ENCODE data around the gene FANCM.
"Not testable (repeated sequence)": the region's sequence is repeated elsewhere in the genome, so short reads cannot be mapped to it uniquely, and the experiment has no call there.

The FANCM gene

DNA sequence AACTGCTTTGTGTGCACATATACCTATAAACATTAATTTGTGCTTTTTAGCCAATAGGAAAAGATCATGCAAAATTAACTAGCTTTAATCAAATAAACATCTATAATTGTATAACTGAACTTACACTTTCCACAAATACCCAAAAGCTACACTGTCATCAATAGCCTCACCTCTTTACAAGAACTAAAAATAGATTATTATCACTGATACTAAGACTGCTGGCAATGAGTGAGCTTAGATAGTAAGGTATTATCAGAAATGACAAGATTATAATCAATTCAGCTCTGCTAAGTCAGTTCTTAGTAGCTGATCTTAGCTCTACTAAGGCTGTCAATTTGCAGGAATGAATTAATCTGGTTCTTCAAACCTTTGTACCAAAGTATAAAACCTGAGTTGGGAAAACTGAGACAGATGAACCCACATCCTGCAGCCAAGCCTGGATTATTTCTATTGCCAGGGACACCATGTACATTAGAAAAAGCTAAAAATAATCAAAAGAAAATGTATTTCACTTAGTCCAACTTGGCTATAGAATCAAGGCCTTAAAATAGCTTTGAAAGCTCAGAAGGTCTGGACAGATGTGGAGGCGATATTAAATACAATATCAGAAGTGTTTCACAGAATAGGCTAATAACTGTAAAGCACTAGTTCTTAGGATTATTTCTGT is 6.6 kb upstream of the FANCM start:
- TF ChIP-seq, protein P1, sequence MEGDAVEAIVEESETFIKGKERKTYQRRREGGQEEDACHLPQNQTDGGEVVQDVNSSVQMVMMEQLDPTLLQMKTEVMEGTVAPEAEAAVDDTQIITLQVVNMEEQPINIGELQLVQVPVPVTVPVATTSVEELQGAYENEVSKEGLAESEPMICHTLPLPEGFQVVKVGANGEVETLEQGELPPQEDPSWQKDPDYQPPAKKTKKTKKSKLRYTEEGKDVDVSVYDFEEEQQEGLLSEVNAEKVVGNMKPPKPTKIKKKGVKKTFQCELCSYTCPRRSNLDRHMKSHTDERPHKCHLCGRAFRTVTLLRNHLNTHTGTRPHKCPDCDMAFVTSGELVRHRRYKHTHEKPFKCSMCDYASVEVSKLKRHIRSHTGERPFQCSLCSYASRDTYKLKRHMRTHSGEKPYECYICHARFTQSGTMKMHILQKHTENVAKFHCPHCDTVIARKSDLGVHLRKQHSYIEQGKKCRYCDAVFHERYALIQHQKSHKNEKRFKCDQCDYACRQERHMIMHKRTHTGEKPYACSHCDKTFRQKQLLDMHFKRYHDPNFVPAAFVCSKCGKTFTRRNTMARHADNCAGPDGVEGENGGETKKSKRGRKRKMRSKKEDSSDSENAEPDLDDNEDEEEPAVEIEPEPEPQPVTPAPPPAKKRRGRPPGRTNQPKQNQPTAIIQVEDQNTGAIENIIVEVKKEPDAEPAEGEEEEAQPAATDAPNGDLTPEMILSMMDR (conservative IDR thresholded peaks at IDR 0.05) = no peak
- peak overlapping the region; percentile 6; the same call in 1 of the 2 replicates for H3K27ac ChIP-seq

DNA sequence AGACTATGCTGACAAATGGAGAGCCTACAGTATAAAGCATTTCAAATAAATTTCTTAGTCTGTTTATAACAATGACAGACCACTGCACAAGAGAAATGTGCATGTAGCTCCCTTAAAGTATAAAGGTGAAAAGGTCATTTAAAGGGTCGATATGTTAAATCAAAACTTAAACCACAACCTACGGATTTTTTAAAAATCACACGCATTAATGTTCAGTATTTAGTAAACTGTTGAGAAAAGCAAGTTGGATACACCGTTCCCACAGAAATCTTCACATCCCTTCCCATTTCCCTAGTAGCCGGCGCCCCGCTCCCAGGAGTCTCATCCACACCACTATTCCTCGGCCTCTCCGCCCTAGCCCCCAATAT is 2.1 kb upstream of the FANCM start:
- peak overlapping the region; percentile 92 for H3K27ac ChIP-seq
- TF ChIP-seq, protein P1 (conservative IDR thresholded peaks at IDR 0.05) = no peak

DNA sequence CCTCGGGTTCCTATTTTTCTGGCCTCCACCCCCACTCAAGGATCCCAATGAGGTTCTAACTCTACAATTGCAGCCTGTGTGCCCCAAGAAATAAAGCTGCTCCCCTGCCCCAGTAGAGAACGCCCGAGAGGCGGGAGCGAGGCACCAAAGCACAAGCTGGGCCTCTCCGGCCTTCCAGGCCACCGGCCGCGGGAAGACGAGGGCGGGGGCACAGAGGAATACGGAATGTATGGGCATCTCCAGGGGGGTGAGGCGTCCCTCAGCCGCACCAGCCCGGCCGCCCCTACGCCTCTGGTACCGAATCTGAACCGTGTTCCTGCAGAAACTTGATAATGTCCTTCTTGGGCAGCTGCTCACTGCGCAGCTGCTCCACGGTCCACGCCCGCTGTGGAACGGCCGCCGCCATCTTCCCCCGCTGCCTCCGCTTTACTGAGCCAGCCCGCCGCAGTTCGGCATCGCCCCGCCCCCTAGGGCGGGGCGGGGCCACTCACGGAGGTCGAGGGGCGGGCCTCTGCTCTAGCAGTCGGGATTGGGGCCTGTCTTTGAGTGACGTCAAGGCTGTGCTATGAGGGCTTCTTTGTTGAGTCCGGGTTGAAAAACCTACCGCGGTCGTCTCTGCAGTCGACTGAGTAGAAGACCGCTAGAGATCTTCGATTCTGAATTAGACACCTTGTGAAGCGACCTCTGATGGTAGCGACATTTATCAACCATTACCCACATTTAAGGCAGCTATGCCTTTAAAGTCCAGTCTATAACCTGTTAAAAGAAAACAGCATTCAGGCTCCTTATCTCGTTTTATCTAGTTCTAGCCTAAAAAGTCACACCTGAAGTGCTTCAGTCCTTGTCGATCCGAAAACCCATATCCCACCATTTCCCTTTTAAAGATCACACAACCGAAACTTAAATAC is 1.4 kb upstream of the FANCM start, which contains the start of gene FKBP3:
Gene FKBP3, minus strand, starts transcription at position 431 of the 908 bp plus-strand sequence. Its CDS starts 25 bp downstream, at position 406.
- TF ChIP-seq, protein P1 (conservative IDR thresholded peaks at IDR 0.05) = peak; percentile 57
- H3K27ac ChIP-seq = peak within 1 kb of the TSS; percentile 92

DNA sequence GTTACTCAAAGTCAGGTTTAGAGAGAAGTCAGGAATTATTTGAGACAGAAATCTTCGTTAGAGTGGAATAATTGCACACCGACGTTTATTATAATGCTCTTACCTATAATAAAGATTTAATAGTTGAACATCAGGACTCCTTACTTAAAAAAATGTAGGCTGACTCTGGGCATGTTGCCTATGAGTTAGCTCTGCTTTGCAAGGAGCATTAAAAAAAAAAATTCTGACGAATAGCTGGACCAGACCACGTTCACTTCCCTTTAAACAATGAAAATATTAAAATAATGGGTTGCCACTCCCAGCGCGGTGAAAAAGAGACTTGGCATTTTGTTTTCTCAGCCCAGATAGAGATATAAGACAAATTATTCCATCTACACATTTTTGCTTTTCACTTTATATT is 574 bp upstream of the FANCM start:
- TF ChIP-seq, protein P1 (conservative IDR thresholded peaks at IDR 0.05) = no peak
- H3K27ac ChIP-seq = peak overlapping the region; percentile 92

DNA sequence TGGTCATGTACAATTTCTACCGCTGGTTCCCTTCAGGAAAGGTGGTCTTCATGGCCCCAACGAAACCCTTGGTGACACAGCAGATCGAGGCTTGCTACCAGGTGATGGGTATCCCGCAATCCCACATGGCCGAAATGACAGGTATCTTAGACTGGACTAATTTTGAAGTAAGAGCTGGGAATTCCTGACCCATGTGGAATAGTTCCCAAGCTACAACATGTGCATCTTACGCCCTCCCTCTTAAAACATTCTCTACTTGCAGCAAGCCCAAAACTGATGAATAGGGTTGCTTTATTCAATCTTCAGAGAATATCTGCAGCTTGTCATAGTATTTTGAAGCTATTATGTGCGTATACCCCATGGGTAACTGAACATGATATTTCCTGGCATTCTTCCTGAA is 669 bp downstream of the FANCM start:
- H3K27ac ChIP-seq = peak overlapping the region; percentile 92
- TF ChIP-seq, protein P1 (conservative IDR thresholded peaks at IDR 0.05) = no peak

DNA sequence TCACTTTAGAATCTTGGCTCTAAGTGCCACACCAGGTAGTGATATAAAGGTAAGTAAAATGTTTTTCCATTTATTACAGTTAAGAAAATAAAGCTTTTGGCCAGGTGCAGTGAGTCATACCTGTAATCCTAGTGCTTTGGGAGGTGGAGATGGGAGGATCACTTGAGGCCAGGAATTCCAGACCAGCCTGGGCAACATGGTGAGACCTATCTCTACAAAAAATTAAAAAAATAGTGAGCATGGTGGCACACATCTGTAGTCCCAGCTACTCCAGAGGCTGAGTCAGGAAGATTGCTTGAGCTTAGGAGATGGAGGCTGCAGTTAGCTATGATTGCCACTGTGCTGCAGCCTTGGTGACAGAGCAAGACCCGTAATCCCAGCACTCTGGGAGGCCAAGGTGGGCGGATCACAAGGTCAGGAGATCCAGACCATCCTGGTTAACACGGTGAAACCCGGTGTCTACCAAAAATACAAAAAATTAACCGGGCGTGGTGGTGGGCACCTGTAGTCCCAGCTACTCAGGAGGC is 5.0 kb downstream of the FANCM start:
- TF ChIP-seq, protein P1 (conservative IDR thresholded peaks at IDR 0.05) = no peak
- no peak overlapping the region for H3K27ac ChIP-seq

DNA sequence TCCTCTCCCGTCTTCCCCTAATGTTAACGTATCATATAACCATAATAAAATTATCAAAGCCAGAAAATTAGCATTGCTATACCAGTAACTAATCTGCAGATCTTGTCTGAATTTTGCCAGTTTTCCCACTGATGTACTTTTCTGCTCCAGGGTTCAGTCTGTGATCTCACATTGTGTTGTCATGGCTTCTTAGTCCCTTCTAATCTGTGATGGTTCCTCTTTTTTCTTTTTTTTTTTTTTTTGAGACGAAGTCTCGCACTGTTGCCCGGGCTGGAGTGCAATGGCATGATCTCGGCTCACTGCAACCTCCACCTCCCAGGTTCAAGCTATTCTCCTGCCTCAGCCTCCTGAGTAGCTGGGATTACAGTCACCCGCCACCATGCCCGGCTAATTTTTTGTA is 6.4 kb downstream of the FANCM start:
- not testable (repeated sequence) for H3K27ac ChIP-seq

Data from VCaP (cell line).